Breast epithelium (tissue), 4 donors: ENCODE measurements around the gene PCSK5. TPM values are rescaled to one million over a fixed set of nuclear protein-coding genes. Genes with fewer than 3 reads are reported as not detected.

Experiments
- DNase-seq, 2 donors: peaks; one replicate each; pipeline ENCODE4 v3.0.0-alpha.2; 2019; ENCODE audit warnings: low spot score in 2 of 2
- H3K27ac ChIP-seq, 2 donors: fragments of 200-600 bp; sonication (generic) in 1 of 2; one replicate each; pipeline ENCODE4 v1.5.1; 2016 to 2019; ENCODE audit warnings: mild to moderate bottlenecking in 1 of 2
- H3K27me3 ChIP-seq, 2 donors: fragments of 200-600 bp; sonication (generic) in 1 of 2; one replicate each; pipeline versions ENCODE4 v1.5.1 to v1.6.0; 2017 to 2019; ENCODE audit warnings: control low read depth in 1 of 2, mild to moderate bottlenecking in 1 of 2
- H3K36me3 ChIP-seq: fragments of 200-600 bp; one replicate; pipeline ENCODE4 v1.5.1; 2019
- H3K4me1 ChIP-seq, 2 donors: fragments of 200-600 bp; sonication (generic); one replicate each; pipeline ENCODE4 v1.5.1; 2016 to 2019; ENCODE audit warnings: control low read depth in 1 of 2
- H3K4me3 ChIP-seq, 3 donors: fragments of 200-600 bp; sonication (generic); 1 replicate in 2 of 3; 2 replicates in 1 of 3; pipeline ENCODE4 v1.5.1; 2016 to 2019; ENCODE audit warnings: mild to moderate bottlenecking in 3 of 3, moderate library complexity in 2 of 3
- H3K9me3 ChIP-seq, 2 donors: fragments of 200-600 bp; sonication (generic) in 1 of 2; one replicate each; pipeline ENCODE4 v1.5.1; 2016 to 2019; ENCODE audit warnings: control low read depth in 1 of 2
- POLR2A ChIP-seq: fragments of 450-650 bp; IDR thresholded peaks from one replicate; pipeline ENCODE4 v1.6.1; 2016; ENCODE audit warnings: antibody characterized with exemption, mild to moderate bottlenecking, moderate library complexity
- POLR2AphosphoS5 ChIP-seq, 3 donors: sonication (generic); formaldehyde crosslinking; IDR thresholded peaks; one replicate each; pipeline ENCODE4 v1.6.1; 2017; ENCODE audit warnings: antibody characterized with exemption in 3 of 3
- intact Hi-C: fragments of 100-400 bp; cut with DNase I; formaldehyde crosslinking; loops from one replicate; pipeline ENCODE4 v1.15.1; 2023; ENCODE audit warnings: low total_unique reads
- total RNA-seq, 3 donors: library from RNA; depleted of rRNA; stranded (reverse); fragments of >200 nt; gene quantifications; one replicate each; pipeline ENCODE4 v1.1.0, GENCODE V29; 2016
- TF ChIP-seq, protein P1 (sequence below), 3 donors: fragments of 450-650 bp; IDR thresholded peaks; one replicate each; pipeline ENCODE4 v1.5.1; 2016 to 2017; ENCODE audit warnings: antibody characterized with exemption in 3 of 3, mild to moderate bottlenecking in 3 of 3, moderate library complexity in 3 of 3

Gene PCSK5
- total RNA-seq, 3 donors from 2014 or later, result 12.7 to 21.0 (median 19.0) TPM

DNA sequence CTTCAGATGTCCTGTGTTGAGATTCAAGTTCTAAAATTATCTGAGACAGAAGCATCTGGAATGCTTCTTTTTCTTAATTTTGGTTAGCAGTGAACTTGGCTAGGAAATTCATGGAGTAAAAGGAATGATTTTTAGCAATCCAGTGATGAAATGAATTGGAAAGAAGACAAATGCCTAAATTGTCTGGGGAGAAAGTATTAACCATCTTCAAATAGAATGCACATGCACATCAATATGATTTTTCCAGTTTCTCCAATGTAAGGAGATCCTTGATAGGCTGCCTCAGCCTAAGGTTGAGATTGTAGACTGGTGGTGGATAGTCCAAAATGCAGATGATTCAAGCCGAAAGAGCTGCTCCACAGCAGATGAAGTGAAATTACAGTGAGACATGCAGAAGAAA, 106.7 kb downstream of the PCSK5 start:
- TF ChIP-seq POLR2A (no peak), POLR2AphosphoS5 (IDR thresholded peaks at IDR 0.05) (no peak)
- TF ChIP-seq, protein P1, sequence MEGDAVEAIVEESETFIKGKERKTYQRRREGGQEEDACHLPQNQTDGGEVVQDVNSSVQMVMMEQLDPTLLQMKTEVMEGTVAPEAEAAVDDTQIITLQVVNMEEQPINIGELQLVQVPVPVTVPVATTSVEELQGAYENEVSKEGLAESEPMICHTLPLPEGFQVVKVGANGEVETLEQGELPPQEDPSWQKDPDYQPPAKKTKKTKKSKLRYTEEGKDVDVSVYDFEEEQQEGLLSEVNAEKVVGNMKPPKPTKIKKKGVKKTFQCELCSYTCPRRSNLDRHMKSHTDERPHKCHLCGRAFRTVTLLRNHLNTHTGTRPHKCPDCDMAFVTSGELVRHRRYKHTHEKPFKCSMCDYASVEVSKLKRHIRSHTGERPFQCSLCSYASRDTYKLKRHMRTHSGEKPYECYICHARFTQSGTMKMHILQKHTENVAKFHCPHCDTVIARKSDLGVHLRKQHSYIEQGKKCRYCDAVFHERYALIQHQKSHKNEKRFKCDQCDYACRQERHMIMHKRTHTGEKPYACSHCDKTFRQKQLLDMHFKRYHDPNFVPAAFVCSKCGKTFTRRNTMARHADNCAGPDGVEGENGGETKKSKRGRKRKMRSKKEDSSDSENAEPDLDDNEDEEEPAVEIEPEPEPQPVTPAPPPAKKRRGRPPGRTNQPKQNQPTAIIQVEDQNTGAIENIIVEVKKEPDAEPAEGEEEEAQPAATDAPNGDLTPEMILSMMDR (IDR thresholded peaks at IDR 0.05), result no peak
- Histone ChIP-seq H3K4me1 (no peaks in the 10 kb centered on the region), H3K4me3 (no peak overlapping the region), H3K36me3 (no peaks in the 10 kb centered on the region), H3K27me3 (no peaks in the 10 kb centered on the region), H3K9me3 (no peaks in the 10 kb centered on the region), H3K27ac (no peak overlapping the region)
- intact Hi-C loops, result no loop called here
- no peak for DNase-seq

DNA sequence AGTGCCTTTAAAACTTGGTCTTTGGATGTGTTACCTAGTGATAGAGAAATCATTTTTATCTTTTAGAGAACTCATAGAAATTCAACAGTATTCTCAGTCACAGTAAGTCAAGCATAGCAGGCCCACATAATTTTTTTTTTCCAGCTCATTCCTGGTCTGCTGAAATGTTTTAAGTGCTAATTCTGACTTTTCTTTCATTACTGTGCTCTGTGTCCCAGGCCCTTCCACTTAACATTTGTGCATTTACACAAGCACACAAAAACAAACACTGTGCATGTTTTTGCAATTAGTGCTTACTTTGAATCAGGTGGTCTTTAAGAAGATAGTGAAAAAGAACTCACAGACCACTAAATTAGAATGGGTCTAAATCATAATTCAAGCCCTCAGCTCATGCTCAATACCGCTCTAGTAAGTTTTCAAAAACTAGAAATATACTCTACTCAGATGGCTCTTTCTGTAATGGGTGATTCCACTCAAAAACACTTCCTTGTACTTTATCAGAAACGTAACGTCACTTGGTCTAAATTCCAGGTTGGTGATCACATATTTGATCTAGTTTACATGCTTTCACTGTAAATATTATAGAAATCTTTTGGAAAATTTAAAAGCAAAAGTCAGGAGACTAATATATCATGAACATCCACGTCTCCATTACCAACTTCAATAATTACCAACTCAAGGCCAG, 107.8 kb downstream of the PCSK5 start:
- no peak for DNase-seq
- H3K9me3 ChIP-seq, result no peaks in the 10 kb centered on the region
- intact Hi-C loops, result no loop called here
- no peaks in the 10 kb centered on the region for H3K27me3 ChIP-seq
- no peaks in the 10 kb centered on the region for H3K36me3 ChIP-seq
- no peak overlapping the region for H3K4me3 ChIP-seq
- no peaks in the 10 kb centered on the region for H3K4me1 ChIP-seq
- TF ChIP-seq POLR2A (no peak), POLR2AphosphoS5 (IDR thresholded peaks at IDR 0.05) (no peak)
- TF ChIP-seq, protein P1 (IDR thresholded peaks at IDR 0.05), result no peak
- no peak overlapping the region for H3K27ac ChIP-seq

DNA sequence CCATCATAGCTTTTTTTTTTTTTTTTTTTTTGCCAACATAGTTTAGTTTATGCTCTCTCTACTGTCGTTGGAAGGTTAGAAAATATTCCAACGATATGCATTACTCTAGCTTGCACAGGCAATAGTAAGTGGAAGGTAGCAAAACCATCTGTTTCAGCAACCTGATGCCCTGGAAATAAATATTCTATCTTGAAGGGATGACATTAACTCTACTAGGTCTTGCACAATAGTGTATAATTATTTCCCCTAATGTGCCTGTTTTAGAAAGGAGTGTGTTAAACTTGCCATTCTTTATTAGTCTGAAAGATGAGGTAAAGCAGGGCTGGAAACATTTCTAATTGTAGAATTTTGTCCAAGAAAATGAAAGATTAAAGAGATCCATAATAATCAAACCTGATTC, 111.0 kb downstream of the PCSK5 start:
- no peak for DNase-seq
- intact Hi-C loops, result no loop called here

DNA sequence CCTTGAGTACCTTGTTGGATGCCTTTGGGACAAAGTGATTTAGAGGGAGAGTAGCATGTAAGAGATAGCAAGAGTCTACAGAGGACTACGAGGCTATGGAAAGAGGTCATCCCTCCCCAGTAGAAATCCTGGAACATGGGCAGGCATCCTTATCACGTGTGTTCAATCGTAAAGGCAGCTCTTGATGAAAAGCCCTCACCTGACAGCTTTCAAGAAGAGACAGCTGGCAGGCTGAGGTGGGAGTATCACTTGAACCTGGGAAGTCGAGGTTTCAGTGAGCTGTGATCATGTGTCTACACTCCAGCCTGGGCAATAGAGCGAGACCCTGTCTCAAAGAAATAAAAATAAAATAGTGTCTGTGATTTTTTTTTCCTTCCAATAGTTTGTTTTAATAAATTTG, 112.6 kb downstream of the PCSK5 start:
- no peaks in the 10 kb centered on the region for H3K4me1 ChIP-seq
- no peak for DNase-seq
- no peaks in the 10 kb centered on the region for H3K27me3 ChIP-seq
- no peaks in the 10 kb centered on the region for H3K36me3 ChIP-seq
- intact Hi-C loops, result no loop called here
- TF ChIP-seq, protein P1 (IDR thresholded peaks at IDR 0.05), result no peak
- no peak for TF ChIP-seq POLR2AphosphoS5 (IDR thresholded peaks at IDR 0.05)
- no peak for TF ChIP-seq POLR2A
- no peak overlapping the region for H3K27ac ChIP-seq
- no peaks in the 10 kb centered on the region for H3K9me3 ChIP-seq
- H3K4me3 ChIP-seq, result no peak overlapping the region

More for the DNA sequence above, 111.0 kb downstream of the PCSK5 start:
- H3K36me3 ChIP-seq, result no peaks in the 10 kb centered on the region
- H3K4me3 ChIP-seq, result no peak overlapping the region
- no peaks in the 10 kb centered on the region for H3K9me3 ChIP-seq
- no peaks in the 10 kb centered on the region for H3K4me1 ChIP-seq
- H3K27me3 ChIP-seq, result no peaks in the 10 kb centered on the region
- TF ChIP-seq POLR2AphosphoS5 (IDR thresholded peaks at IDR 0.05) (no peak), POLR2A (no peak)
- TF ChIP-seq, protein P1 (IDR thresholded peaks at IDR 0.05), result no peak
- no peak overlapping the region for H3K27ac ChIP-seq

DNA sequence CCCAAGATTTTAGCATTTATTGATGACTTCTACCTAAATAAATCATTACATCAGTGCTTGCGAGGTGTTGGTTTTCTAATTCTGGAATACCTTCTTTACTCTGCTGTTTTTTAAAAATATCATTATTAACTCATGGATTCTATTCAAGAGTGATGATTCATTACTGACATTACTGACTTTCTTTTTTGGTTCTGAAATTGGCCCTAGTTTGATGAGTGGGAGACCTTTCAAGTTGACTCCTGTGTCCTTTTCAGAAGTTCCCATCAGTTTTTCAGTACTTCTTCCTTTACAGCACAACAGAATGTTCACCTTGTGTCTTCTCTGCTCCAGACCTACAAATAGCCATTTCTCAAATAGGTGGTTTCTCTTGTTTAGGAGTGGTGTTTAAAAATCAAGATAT, 114.1 kb downstream of the PCSK5 start:
- Histone ChIP-seq H3K27me3 (no peaks in the 10 kb centered on the region), H3K4me3 (no peak overlapping the region), H3K36me3 (no peaks in the 10 kb centered on the region), H3K9me3 (no peaks in the 10 kb centered on the region), H3K27ac (no peak overlapping the region), H3K4me1 (no peaks in the 10 kb centered on the region)
- no peak for DNase-seq
- TF ChIP-seq POLR2AphosphoS5 (IDR thresholded peaks at IDR 0.05), result no peak
- TF ChIP-seq, protein P1 (IDR thresholded peaks at IDR 0.05), result no peak
- no peak for TF ChIP-seq POLR2A
- intact Hi-C loops, result no loop called here
